GM23338 (cell line): ENCODE results near the gene FAF1. TPM values are rescaled to one million over a fixed set of nuclear protein-coding genes. Genes with fewer than 3 reads are reported as not detected.
"Not testable (repeated sequence)": the region's sequence is repeated elsewhere in the genome, so short reads cannot be mapped to it uniquely, and the experiment has no call there.

Source experiments
- ATAC-seq: fragments of 200-7000 bp; cut with Tn5 transposase; 3 replicates; pipeline ENCODE4 v1.9.1; 2020
- DNase-seq: peaks from one replicate; pipeline ENCODE4 v3.0.0-alpha.2; 2015; ENCODE audit warnings: low spot score
- H2AFZ ChIP-seq: fragments of 200-600 bp; sonication (generic); 2 replicates; pipeline ENCODE4 v1.8.0; 2016; ENCODE audit warnings: antibody characterized with exemption, mild to moderate bottlenecking, moderate library complexity
- H3F3A ChIP-seq: fragments of 200-600 bp; sonication (generic); replicated peaks from 2 replicates; pipeline ENCODE4 v1.8.0; 2017; ENCODE audit warnings: antibody characterized with exemption, mixed run types, low read depth
- H3K27ac ChIP-seq: fragments of 200-600 bp; sonication (generic); 2 replicates; pipeline ENCODE4 v1.6.1; 2016; ENCODE audit warnings: low read depth
- H3K27me3 ChIP-seq: fragments of 200-600 bp; sonication (generic); 2 replicates; pipeline ENCODE4 v1.8.0; 2016; ENCODE audit warnings: mild to moderate bottlenecking, mixed run types, moderate library complexity; ENCODE audit not compliant: insufficient read depth
- H3K36me3 ChIP-seq: fragments of 200-600 bp; sonication (generic); 2 replicates; pipeline ENCODE4 v1.8.0; 2016; ENCODE audit warnings: mild to moderate bottlenecking; ENCODE audit not compliant: insufficient read depth
- H3K4me1 ChIP-seq: fragments of 200-600 bp; sonication (generic); 2 replicates; pipeline ENCODE4 v1.8.0; 2016; ENCODE audit warnings: mild to moderate bottlenecking, moderate library complexity; ENCODE audit not compliant: insufficient read depth
- H3K4me2 ChIP-seq: fragments of 200-600 bp; sonication (generic); 2 replicates; pipeline ENCODE4 v1.7.1; 2017; ENCODE audit warnings: mixed run types
- H3K4me3 ChIP-seq: fragments of 200-600 bp; sonication (generic); 2 replicates; pipeline ENCODE4 v1.6.1; 2016; ENCODE audit warnings: mixed run types
- H3K79me2 ChIP-seq: fragments of 200-600 bp; sonication (generic); replicated peaks from 2 replicates; pipeline ENCODE4 v1.8.0; 2017; ENCODE audit warnings: mild to moderate bottlenecking; ENCODE audit not compliant: insufficient read depth
- H3K9me2 ChIP-seq: fragments of 200-600 bp; sonication (generic); 2 replicates; pipeline ENCODE4 v1.8.0; 2017; ENCODE audit not compliant: insufficient read depth
- H4K20me1 ChIP-seq: fragments of 200-600 bp; sonication (generic); replicated peaks from 2 replicates; pipeline ENCODE4 v1.8.0; 2017; ENCODE audit warnings: mild to moderate bottlenecking; ENCODE audit not compliant: insufficient read depth
- H3K27ac Mint-ChIP-seq: 2 replicates; pipeline ENCODE4 v1.8.0; 2020; ENCODE audit warnings: inconsistent platforms, mild to moderate bottlenecking, moderate library complexity, mixed read lengths
- H3K27me3 Mint-ChIP-seq: 3 replicates; pipeline ENCODE4 v1.8.0; 2022; ENCODE audit warnings: low read depth, mild to moderate bottlenecking, moderate library complexity, mixed read lengths, inconsistent platforms; ENCODE audit not compliant: insufficient read depth, poor library complexity
- H3K36me3 Mint-ChIP-seq: 3 replicates; pipeline ENCODE4 v1.8.0; 2021; ENCODE audit warnings: low read depth, mild to moderate bottlenecking, inconsistent platforms, moderate library complexity, mixed read lengths
- H3K4me1 Mint-ChIP-seq: 3 replicates; pipeline ENCODE4 v1.8.0; 2020; ENCODE audit warnings: mild to moderate bottlenecking, inconsistent platforms, mixed read lengths
- H3K4me3 Mint-ChIP-seq: 3 replicates; pipeline ENCODE4 v1.8.0; 2021; ENCODE audit warnings: moderate library complexity, mild to moderate bottlenecking, inconsistent platforms, mixed read lengths
- H3K9me3 Mint-ChIP-seq: 3 replicates; pipeline ENCODE4 v1.8.0; 2020; ENCODE audit warnings: moderate library complexity, mild to moderate bottlenecking, inconsistent platforms, mixed read lengths
- CREB1 ChIP-seq: fragments of 250-450 bp; sonication (Bioruptor Pico); IDR thresholded peaks from 2 replicates; pipeline ENCODE4 v1.5.0; 2020; ENCODE audit warnings: low read depth, mild to moderate bottlenecking, moderate library complexity
- CTCF ChIP-seq, 2 experiments: fragments of 200-600 bp in 1 of 2; sonication (generic) in 1 of 2; conservative IDR thresholded peaks; 2 replicates each; pipeline versions ENCODE4 v1.5.1 to v1.6.1; 2016 to 2017; ENCODE audit warnings: antibody characterized with exemption in 2 of 2, low read depth in 2 of 2, mild to moderate bottlenecking in 2 of 2, moderate library complexity in 1 of 2
- EZH2 ChIP-seq: fragments of 200-600 bp; sonication (generic); IDR thresholded peaks from one replicate; pipeline ENCODE4 v1.8.0; 2017; ENCODE audit warnings: antibody characterized with exemption, mild to moderate bottlenecking, low read depth; ENCODE audit not compliant: unreplicated experiment
- JUNB ChIP-seq: IDR thresholded peaks from one replicate; pipeline ENCODE4 v1.6.1; 2016; ENCODE audit warnings: antibody characterized with exemption; ENCODE audit not compliant: unreplicated experiment
- NANOG ChIP-seq: IDR thresholded peaks from 2 replicates; pipeline ENCODE4 v1.6.1; 2016; ENCODE audit warnings: antibody characterized with exemption, borderline replicate concordance
- POLR2AphosphoS5 ChIP-seq: IDR thresholded peaks from 2 replicates; pipeline ENCODE4 v1.6.1; 2016; ENCODE audit warnings: antibody characterized with exemption, low read depth
- REST ChIP-seq: IDR thresholded peaks from one replicate; pipeline ENCODE4 v1.6.1; 2018; ENCODE audit warnings: antibody characterized with exemption; ENCODE audit not compliant: unreplicated experiment
- STAT1 ChIP-seq: IDR thresholded peaks from one replicate; pipeline ENCODE4 v1.6.1; 2016; ENCODE audit warnings: antibody characterized with exemption; ENCODE audit not compliant: unreplicated experiment
- ZNF331 ChIP-seq: fragments of 250-450 bp; sonication (Bioruptor Pico); IDR thresholded peaks from 2 replicates; pipeline ENCODE4 v1.5.0; 2020; ENCODE audit warnings: low read depth, mild to moderate bottlenecking, moderate library complexity
- ZNF462 ChIP-seq: fragments of 250-450 bp; sonication (Bioruptor Pico); IDR thresholded peaks from 2 replicates; pipeline ENCODE4 v1.5.0; 2020; ENCODE audit warnings: mild to moderate bottlenecking, moderate library complexity
- polyA plus RNA-seq: library from polyadenylated mRNA; unstranded; fragments of >200 nt; fragmentation: Nextera tagmentation; extraction: Ambion mirVana; gene quantifications from 2 replicates; pipeline ENCODE4 v1.2.1, GENCODE V29; 2016
- total RNA-seq: library from RNA; depleted of rRNA; stranded (reverse); fragments of >200 nt; shearing (Covaris generic); gene quantifications from 2 replicates; pipeline ENCODE4 v1.2.3, GENCODE V29; 2014

The FAF1 gene
- total and polyA plus RNA-seq, 2 experiments from 2014 or later = 24.1 to 53.2 TPM

GRCh38 chr1:51005549-51005948 lies 45.5 kb upstream of the FAF1 start:
- not testable (repeated sequence) for H3K4me1 Mint-ChIP-seq, H3K4me3 Mint-ChIP-seq, H3K9me3 Mint-ChIP-seq, H3K4me3 ChIP-seq, H3K27ac ChIP-seq, H3K27me3 Mint-ChIP-seq, H3K79me2 ChIP-seq, H3K4me2 ChIP-seq, H3K27ac Mint-ChIP-seq, H3F3A ChIP-seq, H3K4me1 ChIP-seq, H3K36me3 Mint-ChIP-seq, H3K36me3 ChIP-seq, H3K27me3 ChIP-seq, H3K9me2 ChIP-seq, ATAC-seq, H4K20me1 ChIP-seq
- peak; percentile 10 for DNase-seq
- H2AFZ ChIP-seq = peak overlapping the region; percentile 76

DNA sequence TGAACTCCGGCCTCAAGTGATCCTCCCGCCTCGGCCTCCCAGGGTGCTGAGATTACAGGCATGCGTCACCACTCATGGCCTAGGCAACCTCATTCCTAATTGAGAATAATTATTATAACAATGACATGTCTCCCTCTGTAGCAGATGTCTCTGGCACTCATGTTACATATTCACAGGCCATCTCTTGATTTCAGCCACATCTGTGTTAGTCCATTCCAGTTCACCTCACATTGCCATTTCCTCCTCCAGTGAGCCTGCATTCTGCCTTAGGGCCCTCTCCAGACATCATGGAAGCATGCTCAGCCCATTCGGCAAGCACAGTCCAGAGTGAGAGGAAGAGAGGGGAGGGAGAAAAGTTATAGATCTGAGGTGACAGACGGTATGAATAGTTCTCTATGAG lies 42.4 kb upstream of the FAF1 start:
- Mint-ChIP-seq H3K4me3 (no peak overlapping the region), H3K4me1 (peaks cover 3% of the 10 kb centered on the region; the same call in 2 of the 3 replicates), H3K27me3 (no peaks in the 10 kb centered on the region), H3K9me3 (no peaks in the 10 kb centered on the region), H3K27ac (no peak overlapping the region), H3K36me3 (no peaks in the 10 kb centered on the region)
- H3K27me3 ChIP-seq = no peaks in the 10 kb centered on the region
- no peak overlapping the region for H2AFZ ChIP-seq
- H3K4me3 ChIP-seq = no peak overlapping the region
- no peak overlapping the region for H3K27ac ChIP-seq
- no peaks in the 10 kb centered on the region for H3F3A ChIP-seq
- H3K4me1 ChIP-seq = no peaks in the 10 kb centered on the region
- ATAC-seq = no peak
- no peaks in the 10 kb centered on the region for H3K9me2 ChIP-seq
- no peaks in the 10 kb centered on the region for H3K36me3 ChIP-seq
- H4K20me1 ChIP-seq = no peaks in the 10 kb centered on the region
- H3K79me2 ChIP-seq = no peaks in the 10 kb centered on the region
- no peak for DNase-seq
- no peak overlapping the region for H3K4me2 ChIP-seq
- TF ChIP-seq ZNF462 (no peak), EZH2 (no peak), CTCF (conservative IDR thresholded peaks at IDR 0.05; ENCODE audit: low read depth in 2 of 2) (no peak), REST (no peak), STAT1 (no peak), NANOG (no peak), POLR2AphosphoS5 (no peak), JUNB (no peak), ZNF331 (CRISPR knock-in tag) (no peak), CREB1 (CRISPR knock-in tag) (no peak)
